Measurements from ENCODE around the gene FAM174A. TPM values are rescaled to one million over a fixed set of nuclear protein-coding genes. Genes with fewer than 3 reads are reported as not detected.
"Not testable (repeated sequence)": the region's sequence is repeated elsewhere in the genome, so short reads cannot be mapped to it uniquely, and the experiment has no call there.

The FAM174A gene
- total RNA-seq, 1 donor from 2014 or later = 21.8 TPM

GRCh38 chr5:100575815-100576214 lies 40.6 kb downstream of the FAM174A start:
- no peak for DNase-seq (ENCODE audit: low read depth, low spot score)

- peak; percentile 49 for DNase-seq (ENCODE audit: low read depth, low spot score)
Measured at GRCh38 chr5:100576217-100576751, 41.1 kb downstream of the FAM174A start.

GRCh38 chr5:100577506-100577905 lies 42.3 kb downstream of the FAM174A start:
- no peak for DNase-seq (ENCODE audit: low read depth, low spot score)

GRCh38 chr5:100584069-100584468 lies 48.9 kb downstream of the FAM174A start:
- no peak for DNase-seq (ENCODE audit: low read depth, low spot score)

- DNase-seq (ENCODE audit: low read depth, low spot score) = no peak
Measured at GRCh38 chr5:100584889-100585288, 49.7 kb downstream of the FAM174A start.

GRCh38 chr5:100590867-100591266 lies 55.7 kb downstream of the FAM174A start:
- no peak for DNase-seq (ENCODE audit: low read depth, low spot score)

GRCh38 chr5:100595152-100595811 lies 60.1 kb downstream of the FAM174A start:
- peak; percentile 86 for DNase-seq (ENCODE audit: low read depth, low spot score)

GRCh38 chr5:100595812-100596173 lies 60.6 kb downstream of the FAM174A start:
- no peak for DNase-seq (ENCODE audit: low read depth, low spot score)

GRCh38 chr5:100598446-100598845 lies 63.3 kb downstream of the FAM174A start:
- no peak for DNase-seq (ENCODE audit: low read depth, low spot score)

GRCh38 chr5:100600298-100600994 lies 65.3 kb downstream of the FAM174A start:
- DNase-seq (ENCODE audit: low read depth, low spot score) = no peak

DNA sequence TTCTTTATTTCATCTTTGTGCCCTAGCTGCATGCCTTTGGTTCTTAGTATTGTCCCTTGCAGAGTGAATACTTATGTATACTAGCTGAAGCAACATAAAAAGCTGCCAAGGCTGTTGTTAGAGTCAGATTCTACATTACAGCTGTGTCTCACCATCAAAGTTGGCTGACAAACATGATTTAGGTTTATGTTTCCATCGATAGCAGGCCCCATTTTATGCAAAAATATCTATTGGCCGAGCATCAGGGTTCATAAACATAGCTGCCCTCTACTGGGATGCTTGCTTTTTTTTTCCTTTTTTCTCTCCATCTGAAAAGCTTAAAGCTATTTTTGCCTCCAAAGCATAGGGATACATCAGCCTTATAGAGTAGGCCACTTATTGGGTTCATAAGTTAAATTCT lies 68.0 kb downstream of the FAM174A start:
- no peak for DNase-seq (ENCODE audit: low read depth, low spot score)

- DNase-seq (ENCODE audit: low read depth, low spot score) = not testable (repeated sequence)
Measured at GRCh38 chr5:100604021-100604420, 68.8 kb downstream of the FAM174A start.

DNA sequence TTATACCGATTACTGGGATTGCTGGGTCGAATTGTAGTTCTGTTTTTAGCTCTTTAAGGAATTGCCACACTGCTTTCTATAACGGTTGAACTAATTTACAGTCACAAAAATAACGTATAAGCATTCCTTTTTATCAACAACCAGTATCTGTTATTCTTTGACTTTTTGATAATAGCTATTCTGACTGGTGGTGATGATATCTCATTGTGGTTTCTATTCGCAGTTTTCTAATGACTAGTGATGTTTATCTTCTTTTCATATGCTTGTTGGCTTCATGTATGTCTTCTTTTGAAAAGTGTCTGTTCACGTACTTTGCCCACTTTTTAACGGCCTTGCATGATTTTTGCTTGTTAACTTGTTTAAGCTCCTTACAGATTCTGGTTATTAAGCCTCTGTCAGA lies 74.4 kb downstream of the FAM174A start:
- no peak for DNase-seq (ENCODE audit: low read depth, low spot score)

DNA sequence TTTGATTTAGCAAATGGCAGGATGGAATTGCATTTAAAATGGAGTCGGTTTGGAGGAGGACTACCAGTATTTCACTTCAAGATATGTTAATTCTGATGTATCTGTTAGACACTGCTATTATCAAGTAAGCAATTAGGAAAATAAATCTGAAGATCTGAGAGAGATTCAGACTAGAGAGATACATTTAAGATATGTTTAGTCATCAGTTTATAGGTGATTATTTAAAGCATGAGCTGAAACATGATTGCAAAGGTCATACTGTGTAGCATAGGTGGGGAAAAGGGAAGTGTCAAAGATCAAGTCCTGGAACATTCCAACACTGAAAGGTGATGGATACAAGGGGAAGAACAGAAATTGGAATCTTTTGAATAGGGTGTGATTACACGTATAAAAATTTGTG lies 79.1 kb downstream of the FAM174A start:
- DNase-seq (ENCODE audit: low read depth, low spot score) = no peak

- no peak for DNase-seq (ENCODE audit: low read depth, low spot score)
Measured at GRCh38 chr5:100615362-100615761, 80.2 kb downstream of the FAM174A start.

DNA sequence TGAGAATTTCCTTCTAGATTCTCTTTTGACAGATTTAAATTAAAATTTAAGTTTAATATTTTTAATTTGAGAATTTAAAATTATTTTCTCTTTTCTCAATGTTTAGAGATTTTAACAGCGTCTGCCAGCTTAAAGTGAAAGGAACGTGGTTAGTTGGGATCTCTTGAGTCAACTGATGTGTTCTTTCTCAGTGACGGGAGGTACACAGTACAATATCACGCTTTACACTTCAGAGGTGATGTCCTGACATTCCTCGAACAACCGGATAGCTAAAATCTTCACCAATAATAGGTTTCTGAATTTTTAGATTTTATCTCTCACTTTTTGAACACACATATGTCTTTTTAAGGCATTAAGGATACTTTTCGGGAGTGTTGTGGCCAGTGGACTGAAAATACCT lies 81.1 kb downstream of the FAM174A start:
- no peak for DNase-seq (ENCODE audit: low read depth, low spot score)

DNA sequence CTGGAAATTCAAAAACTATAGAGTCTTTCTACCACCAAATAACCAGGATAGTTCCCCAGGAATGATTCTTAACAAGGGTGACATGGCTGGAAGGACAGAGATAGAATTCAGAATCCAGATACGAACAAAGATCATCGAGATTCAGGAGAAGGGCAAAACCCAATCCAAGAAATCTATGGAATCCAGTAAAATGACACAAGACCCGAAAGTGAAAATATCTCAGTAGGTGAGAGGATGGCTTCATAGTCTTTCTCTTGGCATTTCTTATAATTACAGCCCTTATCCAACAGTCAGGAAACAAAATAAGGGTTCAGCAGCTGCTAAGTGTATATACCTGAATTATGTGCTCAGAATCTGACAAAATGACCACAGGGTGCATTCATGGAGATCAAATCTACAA lies 81.8 kb downstream of the FAM174A start:
- no peak for DNase-seq (ENCODE audit: low read depth, low spot score)

GRCh38 chr5:100623719-100624118 lies 88.5 kb downstream of the FAM174A start:
- peak; percentile 27 for DNase-seq (ENCODE audit: low read depth, low spot score)

DNA sequence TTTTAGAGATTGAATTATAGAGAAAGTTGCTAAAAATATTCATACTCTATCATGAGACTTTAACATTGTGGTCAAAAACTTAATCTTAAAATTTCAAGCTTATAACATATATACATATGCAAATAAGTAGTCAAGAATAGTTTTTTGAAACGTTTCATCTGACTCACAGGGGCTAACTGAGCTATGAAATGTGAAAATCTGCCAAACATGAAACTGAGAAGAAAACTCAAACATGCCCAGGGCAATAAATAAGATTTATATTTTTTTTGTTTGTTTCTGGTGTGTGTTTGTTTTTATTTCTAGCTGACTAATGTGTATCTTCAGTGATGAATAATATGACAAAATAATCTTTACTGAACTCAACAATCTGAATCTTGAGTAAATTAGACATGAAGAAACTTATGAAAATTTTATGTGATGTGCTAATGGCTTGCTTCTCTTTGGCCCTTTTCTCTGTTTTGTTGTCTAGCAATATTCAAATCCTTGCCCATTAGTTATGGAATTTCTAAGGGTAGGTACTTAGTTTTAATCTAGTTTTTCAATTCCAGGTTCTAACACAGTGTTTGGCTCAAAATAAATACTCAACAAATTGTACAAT lies 99.9 kb downstream of the FAM174A start:
- DNase-seq (ENCODE audit: low read depth, low spot score) = no peak
